GM18505 (cell line): ENCODE results near the gene UBTF.
A peak's percentile ranks its signal among the peaks of the same experiment; 100 is the strongest.

ENCODE experiments used
- ATAC-seq: cut with Tn5 transposase; IDR thresholded peaks from one replicate; pipeline ENCODE4 v1.9.1; 2021; ENCODE audit not compliant: unreplicated experiment
- POLR2A ChIP-seq: IDR thresholded peaks from 4 replicates; pipeline ENCODE4 v1.6.1; 2011; ENCODE audit warnings: borderline replicate concordance; ENCODE audit not compliant: insufficient read depth, insufficient read length; ENCODE audit errors: extremely low read depth

UBTF gene

DNA sequence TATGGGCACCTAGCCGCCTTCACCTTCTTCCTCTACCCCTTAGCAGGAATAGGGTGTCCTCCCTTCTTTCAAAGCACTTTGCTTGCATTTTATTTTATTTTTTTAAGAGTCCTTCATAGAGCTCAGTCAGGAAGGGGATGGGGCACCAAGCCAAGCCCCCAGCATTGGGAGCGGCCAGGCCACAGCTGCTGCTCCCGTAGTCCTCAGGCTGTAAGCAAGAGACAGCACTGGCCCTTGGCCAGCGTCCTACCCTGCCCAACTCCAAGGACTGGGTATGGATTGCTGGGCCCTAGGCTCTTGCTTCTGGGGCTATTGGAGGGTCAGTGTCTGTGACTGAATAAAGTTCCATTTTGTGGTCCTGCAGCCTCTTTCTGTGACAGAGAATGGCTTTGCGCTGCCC, 28.1 kb downstream of the UBTF start:
- no peak for TF ChIP-seq POLR2A
- no peak for ATAC-seq

GRCh38 chr17:44190481-44190880, 29.0 kb downstream of the UBTF start:
- ATAC-seq = no peak
- TF ChIP-seq POLR2A = no peak

GRCh38 chr17:44188576-44189403, 30.7 kb downstream of the UBTF start:
- ATAC-seq = no peak
- TF ChIP-seq POLR2A = no peak

DNA sequence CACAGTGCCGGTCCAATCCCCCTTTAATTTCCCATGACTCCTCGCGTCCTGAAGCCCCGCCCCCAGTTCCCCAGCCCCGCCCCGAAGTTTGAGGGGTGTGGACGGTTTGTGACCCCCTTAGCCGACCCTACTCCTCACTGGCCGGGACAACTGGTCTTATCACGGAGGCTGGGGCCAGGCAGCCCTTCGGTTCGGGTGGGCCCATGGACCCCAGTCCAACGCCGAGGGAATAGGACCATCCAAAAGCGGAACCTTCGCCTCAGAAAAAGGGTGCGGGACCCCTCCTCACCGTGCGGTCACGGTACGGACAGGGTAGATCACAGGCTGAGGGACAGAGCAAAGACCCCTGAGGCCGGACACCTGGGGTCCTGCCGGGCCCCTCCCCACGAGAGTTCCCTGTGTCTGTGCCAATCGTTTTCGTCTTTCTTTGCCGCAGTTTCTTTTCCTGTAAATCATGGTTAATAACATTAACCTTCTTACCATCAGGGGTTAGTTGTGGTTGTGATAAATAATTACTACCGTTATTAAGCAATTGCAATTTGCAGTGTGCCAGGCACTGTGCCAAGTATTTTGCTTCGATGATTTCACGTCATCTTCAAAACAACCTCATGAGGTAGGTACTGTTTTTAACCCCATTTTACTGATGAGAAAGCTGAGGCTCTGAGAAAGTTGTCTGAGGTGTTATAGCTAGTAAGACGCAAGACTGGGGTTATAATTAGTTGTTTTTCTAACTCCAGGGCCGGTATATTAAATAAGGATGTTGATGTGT, 32.2 kb downstream of the UBTF start:
- peak; percentile 39 for ATAC-seq

DNA sequence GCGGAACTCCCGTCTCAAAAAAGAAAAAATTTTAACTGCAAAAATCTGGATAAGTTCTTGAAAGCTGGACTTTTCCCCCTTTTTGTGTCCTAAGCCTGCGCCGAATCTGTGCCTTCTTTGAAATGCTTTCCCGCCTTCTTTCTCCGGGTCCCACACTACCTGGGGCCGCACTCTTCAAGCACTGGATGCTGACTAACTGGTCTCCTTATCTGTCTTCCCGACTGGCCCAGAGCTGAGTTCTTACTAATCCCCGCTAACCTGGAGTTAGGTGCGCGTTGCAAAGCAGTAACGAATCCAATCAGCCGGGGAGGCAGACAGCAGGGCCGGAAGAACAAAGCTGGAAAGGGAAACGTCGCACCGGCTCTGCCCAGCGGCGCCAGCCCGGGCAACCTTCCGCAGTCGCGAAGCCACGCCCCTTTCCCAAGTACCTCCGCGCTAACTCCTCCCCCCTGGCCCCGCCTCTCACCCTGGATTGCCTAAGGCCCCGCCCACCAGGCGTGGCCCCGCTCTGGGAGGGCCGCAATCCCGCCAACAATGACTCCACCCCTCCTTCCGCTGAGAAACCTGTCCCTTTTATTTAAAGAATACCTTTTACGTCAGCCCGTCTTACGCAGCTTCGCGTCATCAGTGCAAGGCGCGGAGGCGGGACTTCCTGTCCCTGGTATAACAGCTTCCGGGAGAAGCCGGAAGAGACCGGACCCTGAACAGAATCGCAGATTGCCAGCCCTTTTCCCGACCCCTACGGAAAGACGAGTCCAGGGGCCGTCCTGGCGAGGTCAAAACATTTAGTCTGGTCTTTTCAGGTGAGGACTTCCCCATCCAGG, 33.0 kb downstream of the UBTF start, which contains the start of gene TMUB2:
TSS of gene TMUB2 (plus strand) at position 666 of the 824 bp plus-strand sequence. CDS start 737 bp downstream, outside the sequence.
- ATAC-seq = peak; percentile 84
- peak; percentile 94 for TF ChIP-seq POLR2A

More for the DNA sequence above, 32.2 kb downstream of the UBTF start:
- TF ChIP-seq POLR2A = no peak

DNA sequence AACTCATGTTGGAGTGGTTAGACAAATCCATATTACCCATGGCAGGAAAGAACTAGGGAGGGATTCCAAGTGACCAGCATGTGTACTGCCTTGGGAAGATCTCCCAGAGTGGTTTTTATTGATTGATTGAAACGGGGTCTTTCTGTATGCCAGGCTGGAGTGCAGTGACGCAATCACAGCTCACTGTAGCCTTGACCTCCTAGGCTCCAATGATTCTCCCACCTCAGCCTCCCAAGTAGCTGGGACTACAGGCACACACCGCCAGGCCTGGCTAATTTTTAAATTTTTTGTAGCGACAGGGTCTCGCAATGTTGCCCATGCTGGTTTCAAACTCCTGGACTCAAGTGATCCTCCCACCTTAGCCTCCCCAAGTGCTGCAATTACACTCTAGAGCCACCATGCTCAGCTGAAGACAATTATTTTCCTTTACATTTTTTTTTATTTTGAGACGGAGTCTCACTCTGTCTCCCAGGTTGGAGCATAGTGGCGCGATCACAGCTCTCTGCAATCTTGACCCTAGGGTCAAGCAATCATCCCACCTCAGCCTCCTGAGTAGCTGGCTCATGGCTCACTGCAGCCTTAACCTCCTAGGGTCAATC, 35.2 kb downstream of the UBTF start:
- no peak for TF ChIP-seq POLR2A
- no peak for ATAC-seq

- no peak for ATAC-seq
- no peak for TF ChIP-seq POLR2A
Observed at GRCh38 chr17:44183024-44183423, 36.5 kb downstream of the UBTF start.

DNA sequence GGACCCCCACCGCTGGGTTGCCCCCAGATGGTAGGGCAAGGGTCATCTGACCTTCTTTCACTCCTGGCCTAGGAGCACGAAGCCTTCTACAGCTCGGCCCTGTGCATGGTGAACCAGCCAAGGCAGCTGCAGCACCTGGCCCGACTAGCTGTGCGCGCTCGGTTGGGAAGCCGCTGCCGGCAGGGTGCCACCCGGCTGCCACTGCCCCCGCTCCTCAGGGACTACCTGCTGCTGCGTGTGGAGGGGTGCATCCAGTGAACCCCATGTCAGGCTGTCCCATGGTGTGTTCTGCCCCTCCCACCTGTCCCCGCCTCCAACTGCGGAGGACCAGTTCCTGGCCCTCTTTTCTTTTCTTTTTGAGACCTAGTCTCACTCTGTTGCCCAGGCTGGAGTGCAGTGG, 41.3 kb downstream of the UBTF start:
- ATAC-seq = no peak
- TF ChIP-seq POLR2A = no peak

DNA sequence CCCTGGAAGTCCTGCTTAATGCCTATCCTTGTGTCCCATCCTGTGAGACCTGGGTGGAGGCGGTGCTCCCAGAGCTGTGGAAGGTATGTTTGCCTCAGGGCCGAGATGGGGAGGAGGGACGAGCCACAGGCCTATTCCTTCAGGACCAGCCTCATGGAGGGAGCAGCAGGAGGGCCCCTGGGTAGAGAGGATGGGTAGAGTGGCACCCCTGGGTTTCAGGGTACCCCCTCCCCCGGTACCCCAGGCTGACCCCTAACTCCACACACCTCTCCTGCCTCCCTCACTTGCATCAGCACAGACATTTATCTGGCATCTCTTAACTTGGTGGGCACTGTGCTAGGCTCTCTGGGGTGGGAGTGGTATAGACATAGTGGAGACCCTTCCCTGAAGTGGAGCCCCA, 41.8 kb downstream of the UBTF start:
- ATAC-seq = no peak
- no peak for TF ChIP-seq POLR2A

DNA sequence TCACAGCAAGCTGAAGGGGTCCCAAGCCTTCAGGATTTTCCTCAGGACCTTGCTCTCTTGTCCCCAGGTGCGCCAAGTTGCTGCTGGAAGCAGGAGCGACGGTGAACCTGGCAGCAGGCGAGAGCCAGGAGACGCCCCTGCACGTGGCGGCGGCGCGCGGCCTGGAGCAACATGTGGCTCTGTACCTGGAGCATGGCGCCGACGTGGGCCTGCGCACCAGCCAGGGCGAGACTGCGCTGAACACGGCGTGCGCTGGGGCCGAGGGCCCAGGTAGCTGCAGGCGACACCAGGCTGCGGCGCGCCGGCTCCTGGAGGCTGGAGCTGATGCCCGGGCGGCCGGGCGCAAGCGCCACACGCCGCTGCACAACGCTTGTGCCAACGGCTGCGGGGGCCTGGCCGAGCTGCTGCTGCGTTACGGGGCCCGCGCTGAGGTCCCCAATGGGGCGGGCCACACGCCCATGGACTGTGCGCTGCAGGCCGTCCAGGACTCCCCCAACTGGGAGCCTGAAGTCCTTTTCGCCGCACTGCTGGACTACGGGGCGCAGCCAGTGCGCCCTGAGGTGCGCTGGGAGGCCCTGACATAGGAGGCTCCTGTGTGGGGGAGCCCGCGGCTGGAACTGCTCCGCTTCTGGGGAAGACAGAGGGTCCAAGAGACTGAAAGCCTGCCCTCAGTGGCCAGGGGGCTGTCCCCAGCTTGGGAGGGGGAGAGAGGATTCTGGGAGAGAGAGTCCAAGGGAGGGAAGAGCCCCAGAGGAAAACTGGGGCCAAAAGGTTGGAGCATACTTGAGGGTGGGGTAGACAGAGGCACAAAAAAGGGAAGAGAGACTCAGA, 42.6 kb downstream of the UBTF start:
- TF ChIP-seq POLR2A = no peak

DNA sequence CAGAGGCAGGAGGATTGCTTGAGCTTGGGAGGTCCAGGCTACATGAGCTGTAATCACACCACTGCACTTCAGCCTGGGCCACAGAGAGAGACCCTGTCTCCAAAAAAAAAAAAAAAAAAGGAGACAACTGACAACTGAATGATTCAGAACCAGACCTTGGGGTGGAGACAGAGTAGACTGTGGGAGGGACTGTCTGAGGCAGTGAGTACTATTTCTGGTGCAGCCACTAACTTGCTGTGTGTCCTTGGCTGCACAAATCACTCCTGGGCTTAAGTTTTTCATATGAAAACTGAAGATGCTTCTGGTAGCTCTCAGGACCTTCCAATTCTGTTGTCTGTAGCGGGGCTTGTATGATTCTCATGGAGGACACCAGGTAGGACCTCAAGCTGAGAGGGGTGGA, 43.2 kb downstream of the UBTF start:
- no peak for ATAC-seq

More for the DNA sequence above, 42.6 kb downstream of the UBTF start:
- ATAC-seq = no peak

DNA sequence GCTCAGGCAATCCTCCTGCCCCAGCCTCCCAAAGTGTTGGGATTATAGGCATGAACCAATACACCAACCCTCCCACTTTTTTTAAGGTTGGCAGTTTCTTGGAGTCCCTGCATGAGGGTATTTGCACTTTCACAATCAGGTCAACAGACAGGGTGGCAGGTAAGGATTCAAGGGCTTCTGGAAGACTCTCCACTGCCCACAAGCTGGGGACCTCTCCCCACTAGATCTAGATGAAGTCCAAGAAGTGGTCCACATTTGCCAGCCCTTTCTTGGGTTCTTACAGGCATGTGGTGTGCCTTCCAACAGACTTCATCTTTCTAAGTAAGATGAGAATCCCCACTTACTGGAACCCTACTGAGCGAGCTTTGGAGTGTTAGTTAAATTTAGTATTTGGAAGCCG, 45.0 kb downstream of the UBTF start:
- ATAC-seq = no peak
- TF ChIP-seq POLR2A = no peak

More for the DNA sequence above, 43.2 kb downstream of the UBTF start:
- TF ChIP-seq POLR2A = no peak
